ENCODE measurements around the gene ZMYND12.

The ZMYND12 gene

GRCh38 chr1:42456754-42457089 lies 900 bp upstream of the ZMYND12 start:
- no peak for TF ChIP-seq CTCF (conservative IDR thresholded peaks at IDR 0.05)
- peak overlapping the region; percentile 89 for H3K27ac ChIP-seq

- TF ChIP-seq CTCF (conservative IDR thresholded peaks at IDR 0.05): no peak
- no peak overlapping the region for H3K27ac ChIP-seq
Observed at GRCh38 chr1:42454403-42454802, 1.4 kb downstream of the ZMYND12 start.

GRCh38 chr1:42453386-42453785 lies 2.4 kb downstream of the ZMYND12 start:
- H3K27ac ChIP-seq: no peak overlapping the region
- no peak for TF ChIP-seq CTCF (conservative IDR thresholded peaks at IDR 0.05)

GRCh38 chr1:42450061-42450460 lies 5.8 kb downstream of the ZMYND12 start:
- H3K27ac ChIP-seq: no peak overlapping the region
- TF ChIP-seq CTCF (conservative IDR thresholded peaks at IDR 0.05): no peak

- H3K27ac ChIP-seq: no peak overlapping the region
- no peak for TF ChIP-seq CTCF (conservative IDR thresholded peaks at IDR 0.05)
Observed at GRCh38 chr1:42449256-42449655, 6.6 kb downstream of the ZMYND12 start.

- no peak for TF ChIP-seq CTCF (conservative IDR thresholded peaks at IDR 0.05)
- H3K27ac ChIP-seq: no peak overlapping the region
Observed at GRCh38 chr1:42442662-42443061, 13.2 kb downstream of the ZMYND12 start.

- no peak overlapping the region for H3K27ac ChIP-seq
- TF ChIP-seq CTCF (conservative IDR thresholded peaks at IDR 0.05): no peak
Observed at GRCh38 chr1:42439940-42440339, 15.9 kb downstream of the ZMYND12 start.

- no peak for TF ChIP-seq CTCF (conservative IDR thresholded peaks at IDR 0.05)
- no peak overlapping the region for H3K27ac ChIP-seq
Observed at GRCh38 chr1:42434340-42434739, 21.5 kb downstream of the ZMYND12 start.

All from VCaP (cell line).